Embryonic facial prominence (tissue), 1 donor: ENCODE measurements around the gene LYPD6B.

Experiments
- DNase-seq: peaks from one replicate; pipeline ENCODE4 v3.0.0-alpha.2; 2016; ENCODE audit errors: extremely low spot score

The LYPD6B gene

DNA sequence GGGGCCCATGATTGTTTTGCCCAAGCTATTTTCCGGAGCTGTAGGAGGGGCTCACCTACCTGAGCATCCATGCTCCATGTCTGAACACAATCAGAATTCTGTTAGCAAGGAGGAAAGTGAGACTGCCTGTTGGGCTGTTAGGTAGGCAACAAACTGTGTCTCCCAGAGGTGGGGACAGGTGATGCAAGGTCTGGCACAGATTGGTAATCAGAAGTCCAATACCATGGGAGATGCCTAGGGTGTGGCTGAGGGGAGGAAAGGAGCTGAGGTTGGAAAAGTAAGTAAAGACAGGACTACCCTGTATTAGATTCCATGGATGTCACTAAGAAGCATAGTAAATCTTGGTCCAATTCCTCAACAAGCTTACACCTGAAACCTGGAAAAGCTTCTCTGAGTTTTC lies 3.0 kb downstream of the LYPD6B start:
- no peak for DNase-seq

GRCh38 chr2:149042881-149043280 lies 4.4 kb downstream of the LYPD6B start:
- DNase-seq, result no peak

GRCh38 chr2:149044500-149044899 lies 6.0 kb downstream of the LYPD6B start:
- DNase-seq, result no peak

- DNase-seq, result no peak
Observed at GRCh38 chr2:149047118-149047517, 8.6 kb downstream of the LYPD6B start.

DNA sequence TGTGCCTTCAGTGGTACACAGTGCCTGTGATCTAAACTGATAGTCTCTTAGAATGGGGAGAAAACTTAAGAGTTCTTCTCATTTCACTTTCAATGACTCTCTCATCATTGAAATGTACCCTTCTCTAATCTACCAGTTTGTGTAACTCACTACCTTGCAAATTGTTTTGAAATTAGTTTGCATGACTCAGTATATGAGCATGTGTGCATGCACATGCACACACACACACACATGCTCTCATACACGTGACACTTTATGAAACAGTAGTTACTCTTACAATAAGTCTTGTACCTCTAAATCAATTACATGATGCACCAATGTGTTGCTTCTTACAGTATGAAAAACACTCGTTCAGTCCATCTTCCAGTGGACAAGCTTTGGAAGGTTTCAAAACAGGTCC lies 10.6 kb downstream of the LYPD6B start:
- DNase-seq, result no peak

GRCh38 chr2:149050188-149050587 lies 11.7 kb downstream of the LYPD6B start:
- no peak for DNase-seq

DNA sequence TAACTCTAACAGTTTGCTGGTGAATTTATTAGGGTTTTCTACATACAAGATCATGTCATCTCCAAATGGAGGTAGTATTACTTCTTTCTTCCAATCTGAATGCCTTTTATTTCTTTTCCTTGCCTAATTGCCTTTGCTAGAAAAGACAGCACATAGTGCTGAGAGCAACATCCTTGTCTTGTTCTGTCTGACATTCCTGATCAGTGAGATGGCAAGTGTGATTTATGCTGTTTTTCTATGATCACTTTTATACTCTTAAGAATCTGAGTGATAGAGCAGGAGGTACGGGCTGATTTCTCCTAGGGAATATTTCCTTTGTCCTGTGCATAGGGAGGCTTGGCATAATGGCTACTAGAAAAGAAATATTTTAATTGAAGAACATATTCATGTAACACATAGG lies 17.3 kb downstream of the LYPD6B start:
- DNase-seq, result no peak

DNA sequence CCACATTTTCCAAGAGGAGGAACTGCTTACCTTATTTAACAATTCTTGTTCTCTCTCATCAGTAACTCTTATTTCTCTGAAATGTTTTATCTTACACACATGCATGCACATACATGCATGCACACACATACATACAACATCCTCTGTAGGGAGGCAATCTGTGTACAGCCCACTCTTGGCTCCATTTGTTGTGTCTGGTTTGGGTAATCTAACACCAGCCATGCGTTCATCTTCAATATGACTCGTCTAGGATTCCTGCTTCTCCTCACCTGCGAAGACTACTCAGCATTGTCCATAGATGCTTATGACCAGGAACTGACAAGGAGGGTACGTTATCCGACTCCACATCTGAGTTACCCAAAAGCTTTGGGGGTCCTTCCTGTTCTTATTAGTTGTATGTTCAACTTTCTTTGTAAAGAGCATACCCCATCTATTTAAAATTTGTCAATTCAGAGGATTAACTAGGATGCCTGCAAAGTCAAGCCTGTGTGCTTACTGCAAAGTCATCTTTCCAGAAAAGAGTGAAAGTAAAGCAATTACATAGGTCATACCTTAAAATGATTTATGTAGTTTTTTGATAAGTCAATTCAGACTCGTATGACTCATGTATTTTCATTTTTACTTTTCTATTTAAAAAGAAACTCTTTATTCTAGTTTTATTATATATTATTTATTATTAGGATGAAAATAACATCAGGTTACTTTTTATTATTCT lies 18.2 kb downstream of the LYPD6B start:
- DNase-seq, result no peak

- no peak for DNase-seq
Observed at GRCh38 chr2:149057401-149057800, 18.9 kb downstream of the LYPD6B start.

GRCh38 chr2:149058936-149059335 lies 20.4 kb downstream of the LYPD6B start:
- DNase-seq, result no peak

- DNase-seq, result no peak
Observed at GRCh38 chr2:149059822-149060221, 21.3 kb downstream of the LYPD6B start.

- DNase-seq, result no peak
Observed at GRCh38 chr2:149061133-149061745, 22.7 kb downstream of the LYPD6B start.

DNA sequence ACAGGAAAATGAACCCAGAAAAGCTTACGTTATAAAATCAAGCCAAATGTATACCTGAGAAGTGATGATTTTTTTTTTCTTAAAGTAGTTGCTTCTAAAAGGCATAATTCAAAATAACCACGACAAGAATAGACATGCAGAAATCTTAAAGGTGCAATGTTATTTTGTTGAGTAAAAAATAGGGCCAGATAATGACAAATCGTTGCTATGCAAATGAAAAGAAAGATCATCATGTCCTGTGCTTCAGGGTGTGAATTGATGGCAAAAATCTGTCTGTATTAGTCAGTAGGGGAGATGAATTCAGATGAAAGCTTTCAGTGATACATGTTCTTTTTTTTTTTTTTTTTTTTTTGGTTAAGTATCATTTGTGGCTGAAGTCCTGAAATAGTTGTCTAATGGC lies 24.0 kb downstream of the LYPD6B start:
- DNase-seq, result no peak

GRCh38 chr2:149063177-149063576 lies 24.7 kb downstream of the LYPD6B start:
- DNase-seq, result no peak

DNA sequence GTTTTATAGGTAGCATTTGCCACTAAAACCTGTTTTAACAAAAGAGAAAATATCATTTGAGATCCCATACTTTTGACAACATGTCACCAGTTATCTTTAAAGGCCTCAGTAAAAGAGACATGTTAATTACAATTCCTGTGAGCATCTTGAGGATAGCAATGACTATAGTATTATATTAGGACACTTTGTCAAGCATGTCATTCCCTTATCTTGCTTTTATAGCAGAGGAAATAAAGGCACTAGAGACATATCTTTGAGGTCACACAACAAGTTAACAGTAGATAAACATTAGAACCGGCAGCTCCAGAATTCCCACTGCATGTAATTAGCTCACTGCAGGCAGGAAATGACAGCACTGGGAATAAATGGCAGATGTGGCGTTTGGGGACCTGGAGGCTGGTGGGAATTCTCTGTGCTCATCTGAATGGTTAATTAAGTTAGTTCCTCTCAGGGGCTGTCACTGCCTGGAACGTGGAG lies 25.9 kb downstream of the LYPD6B start:
- no peak for DNase-seq

- DNase-seq, result no peak
Observed at GRCh38 chr2:149064856-149065630, 26.5 kb downstream of the LYPD6B start.

DNA sequence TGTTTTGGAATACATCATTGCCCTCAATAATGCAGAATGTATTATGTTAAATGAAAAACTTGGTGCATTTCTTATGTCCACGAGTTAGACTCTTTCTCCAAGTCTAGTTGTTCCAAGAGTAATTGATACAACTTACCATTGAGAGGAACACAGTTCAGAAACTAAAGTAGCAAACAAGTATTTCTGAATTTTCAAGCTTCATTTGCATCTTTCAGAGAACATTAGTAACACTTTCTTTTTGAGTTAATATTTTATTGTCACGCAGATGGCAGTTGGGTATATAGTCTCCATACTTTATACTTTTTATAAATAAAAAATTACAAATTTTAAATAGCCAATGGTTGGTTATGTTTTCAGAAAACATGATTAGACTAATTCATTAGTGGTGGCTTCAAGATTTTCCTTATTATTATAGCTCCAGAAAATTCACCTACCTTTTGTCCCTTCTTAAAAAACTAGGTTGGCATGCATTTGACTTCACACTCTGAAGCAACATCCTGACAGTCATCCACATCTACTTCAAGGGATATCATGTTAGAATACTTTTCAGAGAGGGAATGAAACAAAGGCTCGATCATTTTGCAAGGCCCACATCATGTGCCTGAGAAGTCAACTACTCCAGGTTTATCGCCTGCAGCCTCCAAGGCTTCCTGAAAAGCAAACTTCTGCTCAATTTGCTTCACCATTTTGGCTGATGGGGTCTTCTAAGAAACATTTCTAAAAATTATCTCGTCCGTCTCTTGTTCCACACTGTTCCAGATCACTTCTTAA lies 29.9 kb downstream of the LYPD6B start:
- DNase-seq, result no peak

DNA sequence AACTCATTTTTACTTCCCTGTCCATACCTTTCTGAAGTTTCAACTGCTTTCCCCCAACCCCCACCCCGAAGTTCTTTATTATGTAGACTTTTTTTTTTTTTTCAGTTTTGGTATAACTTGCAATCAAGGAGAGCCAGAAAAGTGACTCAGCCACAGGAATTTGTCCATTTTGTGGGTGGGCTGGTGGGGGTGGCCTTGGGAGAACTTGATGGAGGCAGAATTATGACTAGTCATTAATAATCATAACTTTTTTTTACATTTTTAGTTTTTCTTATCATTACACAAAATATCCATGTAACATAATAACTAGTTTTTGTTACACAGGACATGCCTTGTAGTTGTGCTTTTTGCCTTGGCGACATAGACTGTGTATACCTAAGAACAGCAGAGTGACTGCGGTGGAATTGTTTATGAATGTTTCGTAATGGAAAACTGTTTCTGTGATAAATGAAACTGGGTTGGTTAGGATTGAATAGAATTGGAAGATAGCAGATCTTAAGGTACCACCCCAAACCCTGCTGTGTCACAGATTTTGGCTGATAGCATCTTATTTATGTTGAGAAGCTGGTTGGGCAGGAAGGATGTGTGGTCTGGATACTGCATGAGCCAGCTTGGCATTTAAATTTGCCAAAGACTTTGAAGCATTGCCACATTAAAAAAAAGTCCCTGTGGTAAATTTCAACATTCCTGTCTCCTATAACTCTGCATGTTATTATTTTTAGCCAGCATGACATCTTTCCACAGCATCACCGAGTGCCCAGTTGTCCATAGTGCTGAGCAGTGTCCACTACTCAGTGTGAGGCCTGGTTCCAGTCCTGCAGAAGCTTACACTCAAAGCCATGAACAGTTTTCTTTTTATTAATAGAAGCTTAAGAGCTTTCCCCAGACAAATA lies 30.7 kb downstream of the LYPD6B start:
- no peak for DNase-seq

DNA sequence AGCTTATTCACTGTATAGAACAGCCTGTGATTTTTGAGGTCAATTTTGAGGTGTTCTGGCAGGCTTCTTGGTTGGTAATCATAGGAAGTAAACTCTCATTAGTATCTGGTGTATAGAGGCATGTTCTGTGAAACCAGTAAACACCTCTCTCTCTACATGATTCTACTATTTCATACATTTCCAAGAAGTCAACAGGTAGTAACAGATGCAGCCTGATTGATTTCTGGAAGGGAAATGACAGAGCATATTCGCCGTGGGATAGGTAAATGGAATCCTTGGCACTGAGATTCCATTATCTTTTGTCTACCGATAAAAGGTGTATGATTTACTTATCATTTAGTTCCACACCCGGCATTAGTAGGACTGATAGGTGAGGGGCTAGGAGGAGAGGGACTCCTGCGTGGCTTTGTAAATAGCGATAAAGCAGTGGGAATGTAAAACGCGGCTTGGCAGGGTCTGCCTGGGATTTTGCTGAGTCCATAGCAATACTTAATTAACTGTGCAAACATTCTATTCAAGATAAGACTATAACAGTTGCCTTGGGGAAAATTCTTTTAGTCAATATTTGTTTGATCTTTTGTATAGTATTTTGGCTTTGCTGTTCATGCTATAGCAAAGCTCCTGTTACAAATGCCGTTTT lies 32.3 kb downstream of the LYPD6B start:
- no peak for DNase-seq

DNA sequence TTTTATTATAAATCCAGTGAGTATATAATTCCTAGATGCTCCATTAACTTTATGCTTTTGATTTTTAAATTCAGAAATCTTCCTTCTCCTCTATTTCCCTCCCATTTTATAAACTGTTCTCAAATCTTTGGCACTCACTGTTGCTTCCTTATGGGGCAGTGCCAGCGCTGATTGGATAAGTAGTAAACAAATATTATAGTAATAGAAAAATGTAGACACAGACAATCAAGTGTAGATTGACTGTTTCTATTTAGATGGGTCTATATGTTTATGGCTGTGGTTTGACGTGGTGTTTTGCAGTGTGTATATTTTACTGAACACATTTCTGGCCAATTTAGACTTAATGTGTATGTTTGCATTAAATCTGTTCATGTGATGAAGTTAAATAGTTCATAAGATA lies 36.6 kb downstream of the LYPD6B start:
- no peak for DNase-seq

GRCh38 chr2:149075853-149076252 lies 37.4 kb downstream of the LYPD6B start:
- no peak for DNase-seq
